Measurements from ENCODE around the gene HES5. TPM values are rescaled to one million over a fixed set of nuclear protein-coding genes. Genes with fewer than 3 reads are reported as not detected.

Gene HES5
- total and polyA plus RNA-seq, 2 of the 13 experiments (the other 11 are each of a cell fraction or from before 2014, with no cell fraction given) = not detected

GRCh38 chr1:2537784-2538115 lies 7.7 kb upstream of the HES5 start:
- H3K9ac ChIP-seq (ENCODE audit: insufficient read depth, low read depth, low read length) = no peak overlapping the region
- H2AFZ ChIP-seq (ENCODE audit: low read length) = no peak overlapping the region
- in situ Hi-C loops (cut with HindIII; ENCODE audit: extremely low pct_ligation_motif_present, low pct_unique_long_range_greater_than_20kb) = no loop called here
- TF ChIP-seq FOXC1 (CRISPR knock-in tag; IDR thresholded peaks at IDR 0.05; ENCODE audit: borderline replicate concordance) = no peak
- no peak for TF ChIP-seq SKIL (CRISPR knock-in tag; IDR thresholded peaks at IDR 0.05; ENCODE audit: borderline replicate concordance)
- TF ChIP-seq JUND (CRISPR knock-in tag; IDR thresholded peaks at IDR 0.05) = no peak
- no peak for TF ChIP-seq CREBL2 (CRISPR knock-in tag; IDR thresholded peaks at IDR 0.05; ENCODE audit: borderline replicate concordance)
- TF ChIP-seq JDP2 (CRISPR knock-in tag; IDR thresholded peaks at IDR 0.05; ENCODE audit: borderline replicate concordance) = no peak
- TF ChIP-seq ZNF281 (CRISPR knock-in tag; IDR thresholded peaks at IDR 0.05; ENCODE audit: borderline replicate concordance) = no peak
- TF ChIP-seq AKNA (CRISPR knock-in tag; IDR thresholded peaks at IDR 0.05; ENCODE audit: borderline replicate concordance) = no peak
- TF ChIP-seq HCFC1 (IDR thresholded peaks at IDR 0.05; ENCODE audit: low read depth, low read length) = no peak
- no peak for TF ChIP-seq ZMAT5 (CRISPR knock-in tag; IDR thresholded peaks at IDR 0.05; ENCODE audit: borderline replicate concordance, low read depth)
- no peak for TF ChIP-seq ZNF18 (CRISPR knock-in tag; IDR thresholded peaks at IDR 0.05; ENCODE audit: insufficient replicate concordance)

More at GRCh38 chr1:2537784-2538115, 7.7 kb upstream of the HES5 start:
- intact Hi-C loops (cut with micrococcal nuclease; ENCODE audit: unreplicated experiment) = no loop called here
- H3K9me3 ChIP-seq (ENCODE audit: low read length) = no peaks in the 10 kb centered on the region
- no peaks in the 10 kb centered on the region for H4K20me1 ChIP-seq (ENCODE audit: insufficient read depth, low read length)
- H3K4me2 ChIP-seq (ENCODE audit: low read depth, low read length) = no peak overlapping the region
- H3K79me2 ChIP-seq (ENCODE audit: insufficient read depth, low read length) = no peaks in the 10 kb centered on the region
- CTCF ChIA-PET (ENCODE audit: low intra/inter-chr PET ratio, low total read pairs) = no interaction called here
- no peak overlapping the region for H3K4me3 ChIP-seq (replicated peaks in 1 of 3; ENCODE audit: insufficient read depth in 1 of 3, low read depth in 2 of 3, low read length in 3 of 3)
- peaks cover 19% of the 10 kb centered on the region for H3K4me1 ChIP-seq (ENCODE audit: insufficient read depth, low read length)
- H3K36me3 ChIP-seq (replicated peaks in 1 of 2; ENCODE audit: control insufficient read depth in 1 of 2, insufficient read depth in 2 of 2, low read length in 2 of 2) = no peaks in the 10 kb centered on the region
- BruUV-seq (replicated peaks) = no TSS peak
- H3K27ac ChIP-seq (ENCODE audit: extremely low read length, insufficient read depth, low read length) = no peak overlapping the region
- POLR2A ChIA-PET = no interaction called here
- 3% methylated on average over 6 of the region's 9 CpGs for WGBS (ENCODE audit: low lambda C conversion rate)
- H3K27me3 ChIP-seq (ENCODE audit: control insufficient read depth in 1 of 2, insufficient read depth in 2 of 2, low read length in 2 of 2) = peaks cover 10 to 47% of the 10 kb centered on the region in 2 experiments; a peak in 4 of 5 replicates
- no peak for DNase-seq (ENCODE audit: low spot score)
- no peak for FAIRE-seq
- ATAC-seq = no peak

All from HepG2 (cell line).